ENCODE data around the gene GPRIN1.

GRCh38 chr5:176651472-176651980, 41.6 kb upstream of the GPRIN1 start:
- TF ChIP-seq CTCF (conservative IDR thresholded peaks at IDR 0.05 in 1 of 2, IDR thresholded peaks at IDR 0.05 in 1 of 2; ENCODE audit: extremely low read depth in 1 of 2, insufficient read depth in 1 of 2, low read depth in 1 of 2, low read length in 2 of 2) = no peak
- no peak for TF ChIP-seq EZH2 (IDR thresholded peaks at IDR 0.05; ENCODE audit: borderline replicate concordance, low read length)

All from mammary epithelial cell (primary cell).